ACHN (cell line): Measurements from ENCODE around the gene TARS1.
A peak's percentile ranks its signal among the peaks of the same experiment; 100 is the strongest.

ENCODE experiments used
- DNase-seq: peaks from one replicate; pipeline ENCODE4 v3.0.0-alpha.2; 2015
- in situ Hi-C: cut with HindIII; loops from 2 replicates; pipeline ENCODE4 v1.10.0; 2017; ENCODE audit warnings: low sequenced_read_pairs, low pct_ligation_motif_present, low pct_unique_long_range_greater_than_20kb

Gene TARS1

GRCh38 chr5:33440482-33441240 is at the start of gene TARS1:
TARS1 (plus strand) TSS chr5:33440965; CDS start chr5:33441087, 122 bp downstream.
- peak; percentile 99 for DNase-seq
- in situ Hi-C loops: no loop called here

DNA sequence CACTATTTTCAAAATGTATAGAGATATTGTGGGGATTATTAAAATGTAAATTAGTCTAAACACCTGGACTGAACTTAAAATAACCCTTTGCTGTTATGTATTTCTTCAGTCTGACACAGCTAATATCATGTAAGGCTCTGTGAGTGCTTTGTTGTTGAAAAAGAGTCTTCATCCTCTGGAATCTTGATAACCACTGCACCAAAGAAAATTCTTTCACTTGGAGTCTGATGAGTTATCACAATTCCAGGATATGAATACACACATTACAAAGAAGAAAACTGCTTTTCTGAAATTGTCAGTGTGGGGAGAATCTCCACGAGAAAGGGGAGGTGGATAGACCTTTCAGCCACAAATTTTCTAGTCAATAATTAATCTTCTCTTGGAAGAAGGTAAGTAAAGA is 42.3 kb upstream of the TARS1 start:
- no peak for DNase-seq
- in situ Hi-C loops: no loop called here

DNA sequence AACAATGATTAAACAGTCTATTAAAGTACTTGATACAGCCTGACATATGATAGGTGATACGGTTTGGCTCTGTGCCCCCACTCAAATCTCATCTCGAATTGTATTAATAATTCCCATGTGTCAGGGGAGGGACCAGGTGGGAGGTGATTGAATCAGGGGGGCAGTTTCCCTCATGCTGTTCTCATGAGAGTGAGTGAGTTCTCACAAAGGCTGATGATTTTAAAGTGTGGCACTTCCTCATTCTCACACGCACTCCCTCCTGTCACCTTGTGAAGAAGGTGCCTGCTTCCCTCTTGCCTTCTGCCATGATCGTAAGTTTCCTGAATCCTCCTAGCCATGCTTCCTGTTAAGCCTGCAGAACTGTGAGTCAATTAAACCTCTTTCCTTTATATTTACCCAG is 40.1 kb upstream of the TARS1 start:
- in situ Hi-C loops: no loop called here
- DNase-seq: no peak

DNA sequence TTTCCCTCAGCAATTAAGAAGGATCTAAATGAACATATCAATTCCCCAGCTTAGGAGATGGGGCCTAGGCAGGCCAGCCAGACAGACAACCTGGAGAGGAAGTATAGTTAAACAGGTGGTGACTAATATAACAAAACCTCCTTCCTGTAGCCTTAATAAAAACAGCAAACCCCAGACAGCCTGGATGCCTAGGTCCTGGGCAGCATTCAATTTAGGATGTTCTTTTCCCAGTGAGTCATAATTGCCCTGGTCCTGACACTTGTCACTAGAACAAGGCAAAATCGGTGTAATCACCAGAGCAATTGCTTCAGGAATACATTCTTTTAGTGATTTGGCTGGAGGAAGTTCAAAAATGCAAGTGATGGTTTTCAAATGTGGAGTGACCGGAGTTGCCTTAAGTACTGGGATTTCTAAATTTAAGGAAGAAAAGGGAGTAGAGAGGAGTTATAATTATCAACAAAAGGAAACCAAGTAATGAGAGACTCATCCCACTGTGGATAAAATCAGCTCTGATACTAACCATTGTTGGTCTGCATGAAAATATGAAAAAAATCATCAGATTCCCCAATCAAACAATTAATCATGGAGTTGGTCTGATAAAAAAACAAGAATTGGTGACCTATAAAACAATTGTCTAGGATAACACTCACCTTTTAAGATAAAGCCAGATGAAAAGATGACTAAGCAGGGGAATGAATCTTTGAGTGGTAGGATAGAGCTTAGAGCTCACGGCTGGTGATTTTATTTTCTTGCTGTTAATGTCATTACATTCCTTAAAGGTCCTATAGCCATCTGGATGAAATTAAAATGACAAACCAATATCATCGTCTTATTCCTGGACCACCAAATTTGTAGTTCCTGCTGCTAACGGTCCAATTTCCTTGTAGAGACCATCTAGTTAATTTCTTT is 39.0 kb upstream of the TARS1 start:
- in situ Hi-C loops: no loop called here
- DNase-seq: peak; percentile 20

DNA sequence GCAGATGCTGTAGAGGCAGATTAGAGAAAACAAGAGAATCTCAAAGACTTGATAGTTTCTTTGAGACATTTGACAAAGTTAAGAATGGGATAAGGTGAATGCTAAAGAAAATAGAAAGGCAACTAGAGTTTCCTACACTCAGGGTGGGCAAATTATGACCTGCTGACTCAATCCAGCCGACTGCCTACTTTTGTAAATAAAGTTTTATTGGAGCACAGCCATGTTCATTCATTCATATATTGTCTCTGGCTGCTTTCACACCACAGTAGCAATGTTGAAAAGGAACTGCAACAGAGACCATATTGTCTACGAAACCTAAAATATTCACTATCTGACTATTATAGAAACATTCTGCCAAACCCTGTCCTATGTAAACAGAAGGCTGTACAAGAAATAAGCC is 37.6 kb upstream of the TARS1 start:
- no peak for DNase-seq
- in situ Hi-C loops: no loop called here

GRCh38 chr5:33408816-33409215 is 31.9 kb upstream of the TARS1 start:
- DNase-seq: no peak
- in situ Hi-C loops: no loop called here

GRCh38 chr5:33409435-33410170 is 31.2 kb upstream of the TARS1 start:
- in situ Hi-C loops: no loop called here

GRCh38 chr5:33410221-33410620 is 30.5 kb upstream of the TARS1 start:
- in situ Hi-C loops: no loop called here
- DNase-seq: no peak

More at GRCh38 chr5:33409435-33410170, 31.2 kb upstream of the TARS1 start:
- DNase-seq: no peak

- in situ Hi-C loops: no loop called here
- DNase-seq: no peak
Measured at GRCh38 chr5:33411498-33411897, 29.3 kb upstream of the TARS1 start.

- DNase-seq: no peak
- in situ Hi-C loops: no loop called here
Measured at GRCh38 chr5:33415811-33416354, 24.9 kb upstream of the TARS1 start.

- DNase-seq: no peak
- in situ Hi-C loops: no loop called here
Measured at GRCh38 chr5:33417632-33418031, 23.1 kb upstream of the TARS1 start.

- no peak for DNase-seq
- in situ Hi-C loops: no loop called here
Measured at GRCh38 chr5:33420946-33421345, 19.8 kb upstream of the TARS1 start.

- no peak for DNase-seq
- in situ Hi-C loops: no loop called here
Measured at GRCh38 chr5:33422191-33422590, 18.6 kb upstream of the TARS1 start.

GRCh38 chr5:33423018-33423630 is 17.6 kb upstream of the TARS1 start:
- peak; percentile 35 for DNase-seq
- in situ Hi-C loops: no loop called here

- no peak for DNase-seq
- in situ Hi-C loops: no loop called here
Measured at GRCh38 chr5:33425314-33425713, 15.5 kb upstream of the TARS1 start.

DNA sequence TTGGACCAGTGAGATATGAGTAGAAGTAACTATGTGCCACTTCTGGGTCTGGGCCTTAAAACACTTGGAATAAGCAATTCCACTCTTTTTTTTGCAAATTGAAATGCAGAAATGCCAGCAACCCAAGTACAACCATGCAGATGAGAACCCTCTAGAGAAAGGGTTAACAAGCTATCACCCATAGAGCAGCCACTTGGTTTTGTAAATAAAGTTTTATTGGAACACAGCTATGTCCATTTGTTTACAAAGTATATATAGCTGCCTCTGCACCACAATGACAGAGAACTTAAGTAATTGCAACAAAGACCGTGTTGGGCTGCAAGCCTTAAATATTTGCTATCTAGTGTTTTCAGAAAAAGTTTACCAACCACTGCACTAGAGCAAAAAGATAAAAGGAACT is 9.8 kb upstream of the TARS1 start:
- no peak for DNase-seq
- in situ Hi-C loops: no loop called here

GRCh38 chr5:33432656-33433055 is 8.1 kb upstream of the TARS1 start:
- DNase-seq: no peak
- in situ Hi-C loops: no loop called here
